Natural killer cell treated with Interleukin-12 subunit alpha and Interleukin-12 subunit beta and Interleukin-15 and Interleukin-18, amount 100 ng/mL, for 72 hours (primary cell): ENCODE measurements around the gene FKBP7. TPM values are rescaled to one million over a fixed set of nuclear protein-coding genes. Genes with fewer than 3 reads are reported as not detected.
"Not testable (repeated sequence)": the region's sequence is repeated elsewhere in the genome, so short reads cannot be mapped to it uniquely, and the experiment has no call there.

ENCODE experiments used
- ATAC-seq, 2 donors: fragments of 150-1000 bp; cut with Tn5 transposase in 1 of 2; sonication (Bioruptor Pico), chemical (Tn5 transposase) in 1 of 2; 2 replicates each; pipeline ENCODE4 v1.10.0; 2021
- DNase-seq: peaks from one replicate; pipeline ENCODE4 v3.0.0; 2022; ENCODE audit warnings: low spot score
- H3K27ac Mint-ChIP-seq, 2 donors: 1 replicate in 1 of 2; 2 replicates in 1 of 2; pipeline ENCODE4 v1.8.0; 2022; ENCODE audit warnings: mixed read lengths in 2 of 2, mild to moderate bottlenecking in 1 of 2, moderate library complexity in 1 of 2
- H3K27me3 Mint-ChIP-seq, 2 donors: 1 replicate in 1 of 2; 2 replicates in 1 of 2; pipeline ENCODE4 v1.8.0; 2022; ENCODE audit warnings: mixed read lengths in 2 of 2
- H3K36me3 Mint-ChIP-seq: one replicate; pipeline ENCODE4 v1.8.0; 2022; ENCODE audit warnings: mixed read lengths
- H3K4me1 Mint-ChIP-seq, 2 donors: 1 replicate in 1 of 2; 2 replicates in 1 of 2; pipeline ENCODE4 v1.8.0; 2022; ENCODE audit warnings: low read depth in 2 of 2, mixed read lengths in 2 of 2, mild to moderate bottlenecking in 1 of 2
- H3K4me3 Mint-ChIP-seq: one replicate; pipeline ENCODE4 v1.8.0; 2022; ENCODE audit warnings: mixed read lengths
- H3K9me3 Mint-ChIP-seq: 2 replicates; pipeline ENCODE4 v1.8.0; 2022; ENCODE audit warnings: mixed read lengths
- total RNA-seq, 2 donors: library from RNA; stranded (reverse); gene quantifications; one replicate each; pipeline ENCODE4 v1.2.3, GENCODE V29; 2022

The FKBP7 gene
- 1 to 10 TPM; 2.1 TPM for total RNA-seq

- peaks cover 29 to 36% of the 10 kb centered on the region in 2 donors for H3K4me1 Mint-ChIP-seq
- no peaks in the 10 kb centered on the region for H3K27me3 Mint-ChIP-seq
- no peaks in the 10 kb centered on the region for H3K9me3 Mint-ChIP-seq
- peak within 1 kb of the TSS; percentile 86 for H3K4me3 Mint-ChIP-seq
- peak within 1 kb of the TSS; percentile 84 to 97 for H3K27ac Mint-ChIP-seq
- peak; percentile 88 to 89 for ATAC-seq
- DNase-seq = peak; percentile 84
- no peaks in the 10 kb centered on the region for H3K36me3 Mint-ChIP-seq
Observed at GRCh38 chr2:178478439-178479274, at the start of gene FKBP7. Gene FKBP7 (minus strand): TSS chr2:178478600. CDS start chr2:178478499, 101 bp downstream.

GRCh38 chr2:178527592-178527991 is 49.2 kb upstream of the FKBP7 start:
- Mint-ChIP-seq H3K4me1 (peaks cover 26 to 27% of the 10 kb centered on the region in 2 donors), H3K27ac (no peak overlapping the region), H3K4me3 (no peak overlapping the region), H3K36me3 (peaks cover 7% of the 10 kb centered on the region), H3K27me3 (no peaks in the 10 kb centered on the region), H3K9me3 (no peaks in the 10 kb centered on the region)
- no peak for DNase-seq
- no peak for ATAC-seq

- H3K4me3 Mint-ChIP-seq = no peak overlapping the region
- no peaks in the 10 kb centered on the region for H3K27me3 Mint-ChIP-seq
- no peak overlapping the region for H3K27ac Mint-ChIP-seq
- no peak for DNase-seq
- peaks cover 20 to 24% of the 10 kb centered on the region in 2 donors for H3K4me1 Mint-ChIP-seq
- no peak for ATAC-seq
- no peaks in the 10 kb centered on the region for H3K36me3 Mint-ChIP-seq
- no peaks in the 10 kb centered on the region for H3K9me3 Mint-ChIP-seq
Observed at GRCh38 chr2:178526256-178526655, 47.9 kb upstream of the FKBP7 start.

- not testable (repeated sequence) for H3K27me3 Mint-ChIP-seq, H3K9me3 Mint-ChIP-seq, H3K36me3 Mint-ChIP-seq, H3K27ac Mint-ChIP-seq, ATAC-seq, DNase-seq
- Mint-ChIP-seq H3K4me1 (peaks cover 12 to 16% of the 10 kb centered on the region in 2 donors), H3K4me3 (peak overlapping the region; percentile 41)
Observed at GRCh38 chr2:178525460-178525859, 47.1 kb upstream of the FKBP7 start.

GRCh38 chr2:178525010-178525409 is 46.6 kb upstream of the FKBP7 start:
- H3K27ac Mint-ChIP-seq, H3K9me3 Mint-ChIP-seq, DNase-seq, H3K36me3 Mint-ChIP-seq, H3K4me3 Mint-ChIP-seq, ATAC-seq, H3K27me3 Mint-ChIP-seq: not testable (repeated sequence)
- H3K4me1 Mint-ChIP-seq = peaks cover 11 to 13% of the 10 kb centered on the region in 2 donors

- ATAC-seq (no peak), DNase-seq (no peak)
- Mint-ChIP-seq H3K36me3 (no peaks in the 10 kb centered on the region), H3K9me3 (no peaks in the 10 kb centered on the region), H3K4me3 (peak overlapping the region; percentile 89), H3K27ac (peak overlapping the region; percentile 74 to 90), H3K27me3 (no peaks in the 10 kb centered on the region), H3K4me1 (peaks cover 11 to 13% of the 10 kb centered on the region in 2 donors)
Observed at GRCh38 chr2:178523596-178524134, 45.3 kb upstream of the FKBP7 start.

- H3K27me3 Mint-ChIP-seq = no peaks in the 10 kb centered on the region
- DNase-seq = peak; percentile 79
- no peaks in the 10 kb centered on the region for H3K36me3 Mint-ChIP-seq
- H3K27ac Mint-ChIP-seq = peak overlapping the region; percentile 74 to 90
- peak overlapping the region; percentile 89 for H3K4me3 Mint-ChIP-seq
- H3K9me3 Mint-ChIP-seq = no peaks in the 10 kb centered on the region
- peaks cover 11 to 13% of the 10 kb centered on the region in 2 donors for H3K4me1 Mint-ChIP-seq
- ATAC-seq = peak; percentile 98
Observed at GRCh38 chr2:178522950-178523595, 44.7 kb upstream of the FKBP7 start.

- ATAC-seq (no peak), DNase-seq (no peak)
- Mint-ChIP-seq H3K36me3 (no peaks in the 10 kb centered on the region), H3K4me1 (peaks cover 11 to 13% of the 10 kb centered on the region in 2 donors), H3K27ac (peak overlapping the region in 1 of 2 donors; percentile 55), H3K9me3 (no peaks in the 10 kb centered on the region), H3K4me3 (no peak overlapping the region), H3K27me3 (no peaks in the 10 kb centered on the region)
Observed at GRCh38 chr2:178521304-178522150, 43.1 kb upstream of the FKBP7 start.

- Mint-ChIP-seq H3K4me3 (no peak overlapping the region), H3K4me1 (peaks cover 10 to 17% of the 10 kb centered on the region in 2 donors), H3K27ac (no peak overlapping the region), H3K27me3 (no peaks in the 10 kb centered on the region), H3K9me3 (no peaks in the 10 kb centered on the region), H3K36me3 (no peaks in the 10 kb centered on the region)
- ATAC-seq (no peak), DNase-seq (no peak)
Observed at GRCh38 chr2:178517496-178517895, 39.1 kb upstream of the FKBP7 start.

- peak; percentile 80 to 96 for ATAC-seq
- no peaks in the 10 kb centered on the region for H3K9me3 Mint-ChIP-seq
- peak overlapping the region; percentile 35 for H3K4me3 Mint-ChIP-seq
- peak overlapping the region in 1 of 2 donors; percentile 55 for H3K27ac Mint-ChIP-seq
- DNase-seq = no peak
- no peaks in the 10 kb centered on the region for H3K36me3 Mint-ChIP-seq
- no peaks in the 10 kb centered on the region for H3K27me3 Mint-ChIP-seq
- H3K4me1 Mint-ChIP-seq = peaks cover 12 to 20% of the 10 kb centered on the region in 2 donors
Observed at GRCh38 chr2:178514664-178515063, 36.3 kb upstream of the FKBP7 start.

GRCh38 chr2:178513876-178514275 is 35.5 kb upstream of the FKBP7 start:
- Mint-ChIP-seq H3K9me3 (no peaks in the 10 kb centered on the region), H3K4me3 (no peak overlapping the region)

GRCh38 chr2:178512484-178512883 is 34.1 kb upstream of the FKBP7 start:
- no peaks in the 10 kb centered on the region for H3K27me3 Mint-ChIP-seq
- no peak for DNase-seq
- no peak overlapping the region for H3K27ac Mint-ChIP-seq
- peaks cover 8% of the 10 kb centered on the region for H3K36me3 Mint-ChIP-seq
- no peak for ATAC-seq
- H3K9me3 Mint-ChIP-seq = no peaks in the 10 kb centered on the region
- H3K4me3 Mint-ChIP-seq = no peak overlapping the region
- H3K4me1 Mint-ChIP-seq = peaks cover 17 to 30% of the 10 kb centered on the region in 2 donors

More at GRCh38 chr2:178513876-178514275, 35.5 kb upstream of the FKBP7 start:
- Mint-ChIP-seq H3K27ac (no peak overlapping the region), H3K36me3 (no peaks in the 10 kb centered on the region), H3K4me1 (peaks cover 12 to 20% of the 10 kb centered on the region in 2 donors), H3K27me3 (no peaks in the 10 kb centered on the region)
- ATAC-seq (no peak), DNase-seq (no peak)

- no peak overlapping the region for H3K27ac Mint-ChIP-seq
- H3K36me3 Mint-ChIP-seq = peaks cover 9% of the 10 kb centered on the region
- H3K9me3 Mint-ChIP-seq = no peaks in the 10 kb centered on the region
- no peaks in the 10 kb centered on the region for H3K27me3 Mint-ChIP-seq
- DNase-seq = no peak
- no peak overlapping the region for H3K4me3 Mint-ChIP-seq
- no peak for ATAC-seq
- H3K4me1 Mint-ChIP-seq = peaks cover 17 to 31% of the 10 kb centered on the region in 2 donors
Observed at GRCh38 chr2:178510384-178510783, 32.0 kb upstream of the FKBP7 start.
